ENCODE data around the gene SLC66A2. TPM values are rescaled to one million over a fixed set of nuclear protein-coding genes. Genes with fewer than 3 reads are reported as not detected.

Gene SLC66A2
- total and polyA plus RNA-seq, 10 of the 15 experiments (the other 5 are each of a cell fraction or from before 2014, with no cell fraction given): 0.69 to 42.5 (median 14.8) TPM

DNA sequence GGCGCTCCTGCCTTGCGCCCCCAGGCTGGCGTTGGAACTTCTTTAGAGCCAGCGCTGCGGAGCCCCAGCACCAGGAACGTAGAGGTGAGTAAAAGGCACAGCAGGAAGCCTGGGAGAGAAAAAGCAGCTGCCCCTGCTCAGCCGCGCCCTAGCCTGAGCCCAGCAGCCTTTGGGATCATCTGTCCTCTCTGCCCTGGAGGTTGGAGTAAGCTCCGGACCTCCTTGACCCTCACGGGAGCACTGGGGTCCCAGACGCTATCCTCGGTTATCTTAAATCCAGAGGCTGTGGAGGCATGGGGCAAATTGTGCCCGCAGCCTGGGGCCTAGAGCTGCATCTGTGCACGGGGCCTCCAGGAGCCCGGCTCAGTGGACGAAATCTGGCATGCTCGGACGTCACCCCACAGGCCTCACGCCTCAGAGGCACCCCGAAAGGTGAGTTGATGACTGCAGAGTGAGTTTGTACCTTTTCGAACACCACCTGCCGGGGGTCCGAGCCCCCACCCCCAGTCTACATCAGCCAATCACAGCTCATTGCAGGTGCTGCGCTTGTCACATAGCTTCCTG lies 1.6 kb upstream of the SLC66A2 start (continued):
- no peak for TF ChIP-seq TAF1 (IDR thresholded peaks at IDR 0.05; ENCODE audit: borderline replicate concordance, low read depth, low read length)
- TF ChIP-seq BACH1 (IDR thresholded peaks at IDR 0.05; ENCODE audit: borderline replicate concordance): no peak

DNA sequence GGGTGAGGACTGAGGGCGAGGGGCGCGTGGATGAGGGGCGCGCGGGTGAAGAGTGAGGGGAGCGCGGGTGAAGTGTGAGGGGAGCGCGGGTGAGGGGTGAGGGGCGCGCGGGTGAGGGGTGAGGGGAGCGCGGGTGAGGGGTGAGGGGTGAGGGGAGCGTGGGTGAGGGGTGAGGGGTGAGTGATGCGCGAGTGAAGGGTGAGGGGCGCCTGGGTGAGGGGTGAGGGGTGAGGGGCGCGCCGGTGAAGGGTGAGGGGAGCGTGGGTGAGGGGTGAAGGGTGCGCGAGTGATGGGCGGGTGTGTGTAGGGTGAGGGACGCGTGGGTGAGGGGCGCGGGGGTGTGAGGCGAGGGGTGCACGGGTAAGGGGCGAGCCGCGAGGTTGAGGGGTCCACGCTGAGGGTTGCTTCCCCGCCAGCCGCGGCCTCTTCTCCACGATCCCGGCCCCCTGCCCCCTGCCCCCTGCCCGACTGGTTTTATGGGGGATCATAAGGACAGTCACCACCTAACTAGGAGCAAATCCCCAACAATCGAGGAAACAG lies 1.1 kb upstream of the SLC66A2 start:
- CTCF ChIA-PET: interaction anchor here (1.3 kb wide), 1 partner anchor 37 kb away, joined by 3 read pairs; no protein-coding TSS in a partner anchor
- ATAC-seq: no peak
- no peaks in the 10 kb centered on the region for H3K36me3 ChIP-seq (ENCODE audit: control insufficient read depth in 2 of 2, insufficient read depth in 2 of 2, low read length in 1 of 2)
- SMC1A ChIA-PET (ENCODE audit: uncharacterized antibody, unreplicated experiment): interaction anchor here (1.2 kb wide), 1 partner anchor 34 kb away, joined by 3 read pairs; no protein-coding TSS in a partner anchor
- intact Hi-C loops (cut with micrococcal nuclease; ENCODE audit: unreplicated experiment): loop anchor here (5.0 kb wide), 1 partner anchor 35 kb away; the partner anchor contains the start of gene TXNL4A
- no TSS peak for BruUV-seq (replicated peaks)
- 37% methylated on average over 10 of the region's 43 CpGs for WGBS (ENCODE audit: insufficient coverage, insufficient replicate concordance, low lambda C conversion rate, missing lambda C conversion rate)
- H3K79me2 ChIP-seq (ENCODE audit: control insufficient read depth, insufficient read depth, low read length): peaks cover 29% of the 10 kb centered on the region
- no peaks in the 10 kb centered on the region for H4K20me1 ChIP-seq (ENCODE audit: control insufficient read depth, insufficient read depth)
- no peaks in the 10 kb centered on the region for H3K27me3 ChIP-seq (replicated peaks in 1 of 2; ENCODE audit: control insufficient read depth in 2 of 2, insufficient read depth in 2 of 2, low read length in 1 of 2)
- no peak overlapping the region for H3K27ac ChIP-seq (ENCODE audit: control insufficient read depth, insufficient read depth)
- in situ Hi-C loops (cut with MboI): loop anchor here (10.0 kb wide), 1 partner anchor 558 kb away; the partner anchor contains the start of gene NFATC1
- POLR2A ChIA-PET: interaction anchor here (1.1 to 1.4 kb wide), 3 partner anchors 9 to 81 kb away, joined by 3 to 8 read pairs (median 5); partner anchors contain the start of gene RBFA
- H3K4me2 ChIP-seq (ENCODE audit: control insufficient read depth, insufficient read depth): peak overlapping the region; percentile 90
- no peak overlapping the region; the same call in 1 of the 2 replicates for H3K9ac ChIP-seq (ENCODE audit: control insufficient read depth, insufficient read depth, low read length)
- H2AFZ ChIP-seq (ENCODE audit: control insufficient read depth, low read depth, low read length): peak overlapping the region; percentile 72; the same call in 1 of the 2 replicates
- FAIRE-seq: no peak
- RAD21 ChIA-PET (ENCODE audit: unreplicated experiment): no interaction called here
- peak overlapping the region; percentile 84; the same call in 1 of the 2 replicates for H3K4me3 ChIP-seq
- peaks cover 11% of the 10 kb centered on the region for H3K4me1 ChIP-seq (ENCODE audit: control insufficient read depth, insufficient read depth, low read length)
- DNase-seq (ENCODE audit: low read depth, low spot score): no peak
- TF ChIP-seq NFYA (IDR thresholded peaks at IDR 0.05; ENCODE audit: borderline replicate concordance, low read depth, low read length): no peak
- TF ChIP-seq FOXK2 (IDR thresholded peaks at IDR 0.05): no peak
- no peak for TF ChIP-seq CHD4 (IDR thresholded peaks at IDR 0.05)
- TF ChIP-seq, protein P1, sequence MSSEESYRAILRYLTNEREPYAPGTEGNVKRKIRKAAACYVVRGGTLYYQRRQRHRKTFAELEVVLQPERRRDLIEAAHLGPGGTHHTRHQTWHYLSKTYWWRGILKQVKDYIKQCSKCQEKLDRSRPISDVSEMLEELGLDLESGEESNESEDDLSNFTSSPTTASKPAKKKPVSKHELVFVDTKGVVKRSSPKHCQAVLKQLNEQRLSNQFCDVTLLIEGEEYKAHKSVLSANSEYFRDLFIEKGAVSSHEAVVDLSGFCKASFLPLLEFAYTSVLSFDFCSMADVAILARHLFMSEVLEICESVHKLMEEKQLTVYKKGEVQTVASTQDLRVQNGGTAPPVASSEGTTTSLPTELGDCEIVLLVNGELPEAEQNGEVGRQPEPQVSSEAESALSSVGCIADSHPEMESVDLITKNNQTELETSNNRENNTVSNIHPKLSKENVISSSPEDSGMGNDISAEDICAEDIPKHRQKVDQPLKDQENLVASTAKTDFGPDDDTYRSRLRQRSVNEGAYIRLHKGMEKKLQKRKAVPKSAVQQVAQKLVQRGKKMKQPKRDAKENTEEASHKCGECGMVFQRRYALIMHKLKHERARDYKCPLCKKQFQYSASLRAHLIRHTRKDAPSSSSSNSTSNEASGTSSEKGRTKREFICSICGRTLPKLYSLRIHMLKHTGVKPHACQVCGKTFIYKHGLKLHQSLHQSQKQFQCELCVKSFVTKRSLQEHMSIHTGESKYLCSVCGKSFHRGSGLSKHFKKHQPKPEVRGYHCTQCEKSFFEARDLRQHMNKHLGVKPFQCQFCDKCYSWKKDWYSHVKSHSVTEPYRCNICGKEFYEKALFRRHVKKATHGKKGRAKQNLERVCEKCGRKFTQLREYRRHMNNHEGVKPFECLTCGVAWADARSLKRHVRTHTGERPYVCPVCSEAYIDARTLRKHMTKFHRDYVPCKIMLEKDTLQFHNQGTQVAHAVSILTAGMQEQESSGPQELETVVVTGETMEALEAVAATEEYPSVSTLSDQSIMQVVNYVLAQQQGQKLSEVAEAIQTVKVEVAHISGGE (CRISPR knock-in tag; IDR thresholded peaks at IDR 0.05): no peak
- TF ChIP-seq, protein P2, sequence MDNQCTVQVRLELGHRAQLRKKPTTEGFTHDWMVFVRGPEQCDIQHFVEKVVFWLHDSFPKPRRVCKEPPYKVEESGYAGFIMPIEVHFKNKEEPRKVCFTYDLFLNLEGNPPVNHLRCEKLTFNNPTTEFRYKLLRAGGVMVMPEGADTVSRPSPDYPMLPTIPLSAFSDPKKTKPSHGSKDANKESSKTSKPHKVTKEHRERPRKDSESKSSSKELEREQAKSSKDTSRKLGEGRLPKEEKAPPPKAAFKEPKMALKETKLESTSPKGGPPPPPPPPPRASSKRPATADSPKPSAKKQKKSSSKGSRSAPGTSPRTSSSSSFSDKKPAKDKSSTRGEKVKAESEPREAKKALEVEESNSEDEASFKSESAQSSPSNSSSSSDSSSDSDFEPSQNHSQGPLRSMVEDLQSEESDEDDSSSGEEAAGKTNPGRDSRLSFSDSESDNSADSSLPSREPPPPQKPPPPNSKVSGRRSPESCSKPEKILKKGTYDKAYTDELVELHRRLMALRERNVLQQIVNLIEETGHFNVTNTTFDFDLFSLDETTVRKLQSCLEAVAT (IDR thresholded peaks at IDR 0.05): no peak
- no peaks in the 10 kb centered on the region for H3K9me3 ChIP-seq (replicated peaks; ENCODE audit: control insufficient read depth, insufficient read depth, low read length)

Measured in GM12878 (cell line).